Loucy (cell line): ENCODE results near the gene GPRIN1.

Source experiments
- H2AFZ ChIP-seq: fragments of 200-600 bp; sonication (generic); 2 replicates; pipeline ENCODE4 v1.6.0; 2016; ENCODE audit warnings: antibody characterized with exemption, mild to moderate bottlenecking, low read length, moderate library complexity
- H3F3A ChIP-seq: fragments of 200-600 bp; 2 replicates; pipeline ENCODE4 v1.6.0; 2016; ENCODE audit warnings: antibody characterized with exemption, low read depth, mild to moderate bottlenecking
- H3K27me3 ChIP-seq: fragments of 200-600 bp; sonication (generic); 2 replicates; pipeline ENCODE4 v1.6.1; 2014; ENCODE audit warnings: low read length, mild to moderate bottlenecking; ENCODE audit not compliant: insufficient read depth, poor library complexity, severe bottlenecking
- H3K36me3 ChIP-seq: fragments of 200-600 bp; sonication (generic); 2 replicates; pipeline ENCODE4 v1.6.1; 2016; ENCODE audit warnings: low read length; ENCODE audit not compliant: insufficient read depth
- H3K4me1 ChIP-seq: fragments of 200-600 bp; sonication (generic); 2 replicates; pipeline ENCODE4 v1.5.1; 2014; ENCODE audit warnings: low read length, mild to moderate bottlenecking; ENCODE audit not compliant: insufficient read depth, poor library complexity, severe bottlenecking
- H3K4me2 ChIP-seq: fragments of 200-600 bp; sonication (generic); 2 replicates; pipeline ENCODE4 v1.6.0; 2014; ENCODE audit warnings: antibody characterized with exemption, low read length, low read depth, mild to moderate bottlenecking; ENCODE audit not compliant: poor library complexity, severe bottlenecking
- H3K4me3 ChIP-seq: fragments of 200-600 bp; sonication (generic); 2 replicates; pipeline ENCODE4 v1.5.1; 2014; ENCODE audit warnings: low read length, mild to moderate bottlenecking, mixed read lengths; ENCODE audit not compliant: poor library complexity, severe bottlenecking
- H3K79me2 ChIP-seq: fragments of 200-600 bp; sonication (generic); 2 replicates; pipeline ENCODE4 v1.6.1; 2014; ENCODE audit warnings: low read length; ENCODE audit not compliant: insufficient read depth
- H3K9ac ChIP-seq: fragments of 200-600 bp; sonication (generic); 2 replicates; pipeline ENCODE4 v1.6.0; 2014; ENCODE audit warnings: mild to moderate bottlenecking, low read depth, low read length, moderate library complexity; ENCODE audit not compliant: poor library complexity, severe bottlenecking
- H3K9me2 ChIP-seq: fragments of 200-600 bp; sonication (generic); replicated peaks from 2 replicates; pipeline ENCODE4 v1.6.1; 2016; ENCODE audit warnings: low read depth, low read length, mixed read lengths
- H3K9me3 ChIP-seq: fragments of 200-600 bp; sonication (generic); 2 replicates; pipeline ENCODE4 v1.6.1; 2014; ENCODE audit warnings: mild to moderate bottlenecking, antibody characterized with exemption, low read length, low read depth; ENCODE audit not compliant: insufficient read depth
- H4K20me1 ChIP-seq: fragments of 200-600 bp; sonication (generic); 2 replicates; pipeline ENCODE4 v1.6.0; 2014; ENCODE audit warnings: antibody characterized with exemption, low read length, mild to moderate bottlenecking; ENCODE audit not compliant: insufficient read depth, poor library complexity, severe bottlenecking
- CTCF ChIP-seq: fragments of 200-600 bp; sonication (generic); conservative IDR thresholded peaks from 2 replicates; pipeline ENCODE4 v1.5.1; 2014; ENCODE audit warnings: mild to moderate bottlenecking, antibody characterized with exemption, low read length
- EZH2phosphoT487 ChIP-seq: fragments of 200-600 bp; IDR thresholded peaks from 2 replicates; pipeline ENCODE4 v1.6.1; 2018; ENCODE audit warnings: antibody characterized with exemption, mild to moderate bottlenecking, moderate library complexity, borderline replicate concordance

GPRIN1 gene

GRCh38 chr5:176547802-176548201, 62.2 kb downstream of the GPRIN1 start:
- Histone ChIP-seq H3K4me1 (no peaks in the 10 kb centered on the region), H3K36me3 (no peaks in the 10 kb centered on the region), H3K9me3 (no peaks in the 10 kb centered on the region), H3K9ac (no peak overlapping the region), H4K20me1 (no peaks in the 10 kb centered on the region), H3K4me2 (no peak overlapping the region), H3K9me2 (no peaks in the 10 kb centered on the region), H3K79me2 (peaks cover 20% of the 10 kb centered on the region; the same call in 1 of the 2 replicates), H3F3A (no peaks in the 10 kb centered on the region), H3K4me3 (no peak overlapping the region), H2AFZ (no peak overlapping the region), H3K27me3 (no peaks in the 10 kb centered on the region)
- TF ChIP-seq EZH2phosphoT487 (no peak), CTCF (no peak)
